ENCODE data around the gene LAPTM5. TPM values are rescaled to one million over a fixed set of nuclear protein-coding genes. Genes with fewer than 3 reads are reported as not detected.

LAPTM5 gene
- total RNA-seq, 4 donors from 2014 or later, result 8.7 to 21.5 (median 15.6) TPM

DNA sequence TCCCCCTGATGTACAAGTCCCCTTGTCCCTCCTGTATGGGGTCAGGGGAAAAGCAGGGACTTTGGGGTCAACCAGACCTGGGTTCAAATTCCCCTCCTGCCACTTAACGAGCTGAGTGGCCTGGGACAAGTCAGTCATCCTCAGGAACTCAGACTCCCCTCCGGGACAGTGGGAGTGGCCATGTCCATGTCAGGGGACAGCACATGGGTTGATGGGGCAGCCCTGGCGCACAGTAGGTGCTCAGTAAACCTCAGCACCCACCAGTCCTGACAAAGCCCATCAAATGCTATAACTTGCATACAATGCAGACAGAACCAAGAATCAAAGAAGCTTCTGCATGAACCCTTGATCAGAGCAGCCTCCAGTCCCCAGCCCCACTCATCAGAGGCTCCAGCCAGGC, 64.2 kb downstream of the LAPTM5 start:
- peak in 1 of 2 donors; percentile 71 for DNase-seq (ENCODE audit: low spot score in 2 of 2)
- no peak for TF ChIP-seq POLR2A (IDR thresholded peaks at IDR 0.05)
- no peak for TF ChIP-seq CTCF (IDR thresholded peaks at IDR 0.05)
- WGBS, 2 donors, result 90 to 96% methylated on average over 3 of the region's 3 CpGs
- no peak overlapping the region for H3K4me3 ChIP-seq (ENCODE audit: low read depth, poor library complexity, severe bottlenecking)
- intact Hi-C loops (cut with DNase I; ENCODE audit: low total_unique reads), result no loop called here

DNA sequence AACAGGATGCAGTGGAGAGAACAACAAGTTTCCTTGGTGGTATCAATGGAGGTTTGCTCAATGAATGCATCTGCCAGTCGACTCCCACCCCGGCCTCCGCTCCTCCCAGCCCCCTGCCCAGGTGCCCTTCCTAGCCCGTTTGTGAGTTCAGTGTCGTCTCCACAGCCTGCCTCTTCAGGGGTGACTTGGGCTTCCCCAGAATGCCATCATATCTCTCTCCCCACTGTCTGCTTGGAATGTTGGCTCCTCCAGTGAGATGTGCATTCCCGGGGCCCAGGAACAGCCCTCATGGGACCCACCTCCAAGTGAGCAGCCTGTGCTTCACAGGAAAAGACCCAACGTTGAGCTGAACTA, 64.6 kb downstream of the LAPTM5 start:
- TF ChIP-seq CTCF (IDR thresholded peaks at IDR 0.05), result no peak
- TF ChIP-seq POLR2A (IDR thresholded peaks at IDR 0.05), result no peak
- WGBS, 2 donors, result 87% methylated on average over 7 of the region's 7 CpGs
- intact Hi-C loops (cut with DNase I; ENCODE audit: low total_unique reads), result no loop called here
- DNase-seq (ENCODE audit: low spot score in 2 of 2), result peak in 1 of 2 donors; percentile 67
- H3K4me3 ChIP-seq (ENCODE audit: low read depth, poor library complexity, severe bottlenecking), result no peak overlapping the region

DNA sequence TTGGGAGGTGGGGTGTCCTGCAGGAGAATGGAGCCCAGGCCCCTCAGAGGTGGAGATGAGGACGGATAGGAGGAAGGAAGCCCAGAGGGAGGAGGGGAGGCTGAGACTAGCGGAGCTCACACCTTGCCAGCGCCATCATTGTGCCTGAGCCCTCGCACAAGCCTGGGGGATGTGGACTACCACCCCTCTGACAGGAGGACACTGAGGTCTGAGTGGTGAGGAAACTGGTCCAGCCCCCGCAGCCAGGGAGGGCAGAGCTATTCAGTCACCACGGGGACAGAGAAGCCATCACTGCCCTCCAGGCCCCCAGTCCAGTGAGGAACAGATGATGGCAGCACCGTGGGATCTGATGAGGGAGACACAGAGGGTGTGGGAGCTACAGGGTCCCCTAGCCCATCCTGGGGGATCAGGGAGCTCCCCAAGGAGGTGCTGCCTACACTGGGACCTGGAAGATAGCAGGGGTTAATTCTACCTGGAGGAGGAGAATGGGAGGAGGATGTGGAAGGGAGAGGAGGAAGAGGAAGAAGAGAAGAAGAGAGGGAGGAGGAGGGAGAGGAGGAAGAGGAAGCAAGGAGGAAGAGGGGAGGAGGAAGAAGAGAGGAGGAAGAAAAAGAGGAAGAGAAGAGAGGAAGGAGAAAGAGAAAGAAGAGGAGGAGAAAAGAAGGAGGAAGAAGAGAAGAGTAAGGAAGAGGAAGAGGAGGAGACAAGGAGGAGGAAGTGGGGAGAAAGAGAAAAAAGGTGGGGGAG, 65.2 kb downstream of the LAPTM5 start:
- WGBS, 2 donors, result 73 to 75% methylated on average over 7 of the region's 7 CpGs
- peak in 1 of 2 donors; percentile 70 for DNase-seq (ENCODE audit: low spot score in 2 of 2)
- no peak overlapping the region for H3K4me3 ChIP-seq (ENCODE audit: low read depth, poor library complexity, severe bottlenecking)
- TF ChIP-seq POLR2A (IDR thresholded peaks at IDR 0.05), result no peak
- no peak for TF ChIP-seq CTCF (IDR thresholded peaks at IDR 0.05)
- intact Hi-C loops (cut with DNase I; ENCODE audit: low total_unique reads), result no loop called here

DNA sequence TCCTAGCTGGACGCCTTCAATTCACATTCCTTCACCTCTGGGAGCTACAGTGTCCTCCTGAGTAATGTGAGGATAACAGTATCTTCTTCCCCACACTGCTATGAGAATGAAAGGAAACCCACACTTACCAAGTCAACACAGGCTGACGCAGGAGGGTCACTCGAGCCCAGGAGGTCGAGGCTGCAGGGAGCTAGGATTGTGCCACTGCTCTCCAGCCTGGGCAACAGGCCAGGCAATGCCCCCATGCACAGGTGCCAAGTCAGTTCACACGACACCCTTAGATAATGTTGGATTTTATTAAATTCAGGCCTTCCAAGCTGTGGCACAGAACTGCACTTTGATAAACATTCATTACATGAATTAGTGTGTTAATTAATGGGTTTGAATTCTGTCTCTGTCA, 66.1 kb downstream of the LAPTM5 start:
- intact Hi-C loops (cut with DNase I; ENCODE audit: low total_unique reads), result no loop called here
- peak in 1 of 2 donors; percentile 49 for DNase-seq (ENCODE audit: low spot score in 2 of 2)
- WGBS, 2 donors, result 72 to 84% methylated on average over 5 of the region's 5 CpGs
- no peak overlapping the region for H3K4me3 ChIP-seq (ENCODE audit: low read depth, poor library complexity, severe bottlenecking)
- TF ChIP-seq POLR2A (IDR thresholded peaks at IDR 0.05) (no peak), CTCF (IDR thresholded peaks at IDR 0.05) (no peak)

DNA sequence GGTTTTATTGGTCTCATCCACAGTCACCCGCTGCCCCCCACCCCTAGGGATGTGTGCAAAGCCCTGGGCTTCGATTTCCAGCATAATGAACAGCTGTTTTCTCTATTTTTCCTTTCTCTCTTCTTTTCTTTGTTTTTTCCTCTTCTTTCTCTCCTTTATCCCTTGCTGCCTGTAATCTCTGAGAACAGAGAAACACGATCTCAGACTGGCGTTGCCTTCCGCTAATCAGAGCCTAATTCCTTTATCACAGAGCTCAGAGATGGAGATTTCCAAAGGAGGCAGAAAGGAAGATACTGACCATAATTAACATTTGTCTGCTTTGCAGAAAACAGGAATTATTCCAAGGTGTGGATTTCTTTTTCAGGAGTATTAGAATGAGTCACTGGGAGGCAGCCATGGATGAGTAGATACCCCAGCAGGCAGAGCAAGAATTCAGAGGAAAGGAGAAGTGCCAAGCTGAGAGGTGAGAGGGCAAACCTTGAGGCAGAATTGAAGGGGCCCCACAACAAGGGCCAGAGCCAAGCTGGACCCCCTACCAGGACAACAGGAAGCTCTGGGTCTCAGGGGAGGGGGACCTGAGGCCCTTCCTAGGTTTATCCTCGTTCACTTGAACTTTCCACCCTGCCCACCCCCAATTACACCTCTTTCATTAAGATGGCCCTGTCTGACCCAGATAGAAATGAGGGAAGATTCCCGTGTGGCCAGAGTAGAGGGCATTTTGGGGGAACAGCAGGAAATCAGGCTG, 67.5 kb downstream of the LAPTM5 start:
- intact Hi-C loops (cut with DNase I; ENCODE audit: low total_unique reads), result no loop called here
- DNase-seq (ENCODE audit: low spot score in 2 of 2), result peak in 1 of 2 donors; percentile 26
- TF ChIP-seq POLR2A (IDR thresholded peaks at IDR 0.05) (no peak), CTCF (IDR thresholded peaks at IDR 0.05) (no peak)
- H3K4me3 ChIP-seq (ENCODE audit: low read depth, poor library complexity, severe bottlenecking), result no peak overlapping the region
- 48 to 54% methylated on average over 7 of the region's 7 CpGs for WGBS, 2 donors
